HG02840 (cell line): Measurements from ENCODE around the gene ATP8B4.

ENCODE experiments used
- ATAC-seq: cut with Tn5 transposase; IDR thresholded peaks from one replicate; pipeline ENCODE4 v1.9.1; 2021; ENCODE audit warnings: mild to moderate bottlenecking, moderate library complexity, moderate number of reproducible peaks; ENCODE audit not compliant: unreplicated experiment, low FRiP score

ATP8B4 gene

DNA sequence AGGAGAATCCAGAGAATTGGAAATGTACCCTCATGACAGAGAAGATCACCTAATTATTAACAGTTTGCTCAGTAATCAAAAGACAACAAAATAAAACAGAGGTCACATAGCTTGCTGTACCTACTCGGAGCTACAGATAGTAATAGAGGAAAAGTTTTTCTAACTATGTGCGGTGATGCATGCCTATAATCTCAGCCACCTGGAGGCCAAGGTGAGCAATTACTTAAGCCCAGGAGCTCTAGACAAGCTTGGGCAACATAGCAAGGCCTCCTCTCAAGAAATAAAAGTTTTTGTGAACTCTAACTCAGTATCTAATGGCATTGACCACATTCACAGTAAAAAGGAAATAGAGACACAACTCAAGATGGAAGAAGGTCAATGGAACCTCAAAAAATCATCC lies 243.6 kb downstream of the ATP8B4 start:
- ATAC-seq, result no peak

- no peak for ATAC-seq
Observed at GRCh38 chr15:49870472-49870871, 248.6 kb downstream of the ATP8B4 start.

- ATAC-seq, result no peak
Observed at GRCh38 chr15:49868348-49868747, 250.7 kb downstream of the ATP8B4 start.

DNA sequence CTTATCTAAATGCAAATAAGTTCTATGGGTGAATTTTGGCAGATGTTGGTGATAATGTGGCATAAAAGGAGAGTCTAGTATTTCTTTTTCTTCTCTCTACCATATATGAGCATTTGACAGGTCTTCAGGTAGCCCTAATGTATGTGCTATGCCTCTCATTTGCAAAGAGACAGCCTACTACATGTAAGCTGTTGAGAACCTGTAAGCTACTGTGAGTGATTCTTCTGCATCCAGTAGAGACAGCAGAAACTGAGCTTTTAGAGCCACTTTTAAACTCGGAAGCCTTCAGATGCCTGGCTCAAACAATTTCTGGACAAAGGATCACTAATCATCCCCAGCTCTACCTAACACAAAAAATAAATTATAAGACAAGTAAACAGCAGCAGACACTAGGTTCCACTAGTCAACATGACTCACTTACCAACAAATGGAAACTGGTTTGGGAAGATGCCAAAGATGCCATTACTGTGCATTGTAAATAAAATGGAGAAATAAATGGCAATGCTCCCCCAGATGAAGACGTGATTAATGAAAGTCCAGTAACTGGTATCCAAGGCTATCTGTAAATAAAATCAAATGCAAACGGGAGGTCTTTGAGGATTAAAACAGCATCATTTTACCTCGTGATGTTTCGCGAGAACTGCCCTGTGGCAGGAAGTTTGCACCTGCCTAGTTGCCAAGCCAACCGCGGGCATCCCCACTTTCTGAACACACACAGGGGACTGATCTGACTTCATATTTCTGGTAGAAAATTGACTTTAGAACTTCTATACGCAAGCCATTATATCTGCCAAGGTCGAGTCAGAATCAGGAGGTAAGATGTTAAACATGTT lies 252.9 kb downstream of the ATP8B4 start:
- ATAC-seq, result no peak

GRCh38 chr15:49864251-49864650 lies 254.8 kb downstream of the ATP8B4 start:
- no peak for ATAC-seq

- ATAC-seq, result no peak
Observed at GRCh38 chr15:49863431-49864224, 255.4 kb downstream of the ATP8B4 start.

DNA sequence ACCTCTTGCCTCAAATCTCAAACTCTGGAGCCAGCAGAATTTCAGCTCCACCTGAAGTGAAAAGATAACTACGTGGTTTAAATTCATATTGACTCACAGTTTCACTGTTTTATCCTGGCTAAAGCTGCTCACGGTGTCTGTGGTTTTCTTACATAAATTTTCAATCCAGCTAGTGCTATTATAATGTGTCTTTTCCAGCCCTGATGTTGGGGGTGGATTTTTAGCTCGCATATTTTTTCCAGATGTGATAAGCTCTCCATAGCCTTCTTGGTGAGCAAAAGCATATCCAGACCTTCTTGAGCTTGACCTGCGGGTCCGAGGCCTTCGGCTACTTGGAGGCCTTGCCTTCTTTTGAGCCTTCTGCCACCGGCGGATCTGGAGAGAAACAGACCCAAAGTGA lies 258.9 kb downstream of the ATP8B4 start:
- no peak for ATAC-seq

GRCh38 chr15:49857496-49858475 lies 261.2 kb downstream of the ATP8B4 start:
- ATAC-seq, result no peak

DNA sequence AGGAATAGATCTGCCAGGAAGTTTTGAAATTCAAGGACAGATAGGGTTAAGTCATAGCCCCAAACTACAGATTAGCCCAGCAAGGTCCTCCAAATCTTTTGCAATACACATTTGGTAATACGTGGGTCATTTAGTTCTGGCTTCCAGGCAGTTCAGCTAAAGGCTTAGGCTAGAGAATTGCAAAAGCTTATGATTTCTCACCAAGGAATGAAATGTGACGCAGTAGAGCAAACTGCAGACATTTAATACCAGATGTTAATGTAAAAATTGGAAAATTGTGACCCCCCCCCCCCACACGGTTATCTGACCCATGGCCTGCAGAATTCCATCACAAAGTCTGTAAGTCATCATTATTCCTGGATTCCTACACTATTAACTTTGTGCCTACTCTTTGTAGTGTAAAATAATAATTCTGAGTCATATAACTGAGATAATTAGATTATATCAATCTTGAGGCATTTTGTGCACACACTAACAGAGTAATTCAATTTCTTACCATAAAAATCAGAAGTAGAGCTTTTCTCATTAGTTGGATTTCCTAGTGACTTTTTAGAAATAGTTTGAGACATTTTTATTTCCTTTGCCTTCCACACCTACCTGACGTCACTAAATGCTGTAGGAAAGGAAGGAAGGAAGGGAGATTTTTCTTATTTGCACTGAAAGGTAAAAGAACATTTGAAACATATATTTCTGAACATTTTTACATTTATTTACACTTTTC lies 263.0 kb downstream of the ATP8B4 start:
- ATAC-seq, result no peak

GRCh38 chr15:49852756-49853155 lies 266.3 kb downstream of the ATP8B4 start:
- ATAC-seq, result no peak

- no peak for ATAC-seq
Observed at GRCh38 chr15:49848807-49849206, 270.2 kb downstream of the ATP8B4 start.

- no peak for ATAC-seq
Observed at GRCh38 chr15:49848282-49848724, 270.7 kb downstream of the ATP8B4 start.

GRCh38 chr15:49847423-49848281 lies 271.4 kb downstream of the ATP8B4 start:
- ATAC-seq, result no peak

GRCh38 chr15:49844390-49844789 lies 274.6 kb downstream of the ATP8B4 start:
- ATAC-seq, result no peak

- ATAC-seq, result no peak
Observed at GRCh38 chr15:49843725-49844124, 275.3 kb downstream of the ATP8B4 start.

DNA sequence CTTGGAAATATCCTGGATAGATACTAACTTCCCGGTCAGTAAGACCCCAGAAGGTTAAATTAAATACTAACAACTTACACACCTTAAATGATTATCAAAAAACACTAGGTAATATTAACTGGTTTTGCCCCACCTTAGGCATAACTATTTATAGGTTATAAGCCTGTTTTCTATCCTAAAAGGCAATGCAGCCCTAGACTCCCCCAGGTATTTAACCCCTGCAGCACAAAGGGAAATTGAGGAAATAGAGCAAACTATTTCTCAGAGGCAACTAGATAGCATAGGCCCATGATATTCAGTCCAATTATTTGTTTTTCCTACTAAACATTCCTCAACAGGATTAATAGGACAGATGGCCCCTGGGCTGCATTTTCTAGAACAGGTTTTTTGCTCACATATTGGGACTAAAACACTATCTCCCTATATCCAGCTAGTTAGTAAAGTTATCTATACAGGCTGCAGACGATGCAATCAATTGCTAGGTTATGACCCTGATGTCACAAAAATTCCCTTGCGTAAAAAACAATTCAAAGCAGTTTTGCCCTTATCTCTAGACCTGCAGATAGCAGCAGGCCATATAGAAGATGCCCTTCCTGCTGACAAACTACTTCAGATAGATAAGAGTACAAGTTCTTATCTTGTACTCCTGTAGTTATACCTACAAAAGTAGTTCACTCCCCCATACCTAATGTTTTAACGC lies 276.9 kb downstream of the ATP8B4 start:
- ATAC-seq, result no peak

GRCh38 chr15:49832511-49832910 lies 286.5 kb downstream of the ATP8B4 start:
- no peak for ATAC-seq

GRCh38 chr15:49831206-49831965 lies 287.6 kb downstream of the ATP8B4 start:
- no peak for ATAC-seq
